H1 (cell line): ENCODE measurements around the gene STARD8.

Source experiments
- CTCF ChIP-seq, 3 experiments: IDR thresholded peaks; 1 replicate in 2 of 3; 2 replicates in 1 of 3; pipeline versions ENCODE4 v1.5.1 to v1.6.1; 2011; ENCODE audit warnings: low read length in 3 of 3, mild to moderate bottlenecking in 3 of 3, inconsistent platforms in 2 of 3, low read depth in 1 of 3, moderate library complexity in 1 of 3; ENCODE audit not compliant: insufficient read depth in 1 of 3; ENCODE audit errors: control extremely low read depth in 1 of 3
- HDAC6 ChIP-seq: IDR thresholded peaks from one replicate; pipeline ENCODE4 v1.7.1; 2012; ENCODE audit warnings: low read depth, mild to moderate bottlenecking, inconsistent platforms, low read length, moderate library complexity
- POLR2A ChIP-seq, 2 experiments: IDR thresholded peaks; 1 replicate in 1 of 2; 2 replicates in 1 of 2; pipeline ENCODE4 v1.6.1; 2011; ENCODE audit warnings: low read depth in 2 of 2, low read length in 2 of 2, mild to moderate bottlenecking in 2 of 2; ENCODE audit errors: control extremely low read depth in 1 of 2

DNA sequence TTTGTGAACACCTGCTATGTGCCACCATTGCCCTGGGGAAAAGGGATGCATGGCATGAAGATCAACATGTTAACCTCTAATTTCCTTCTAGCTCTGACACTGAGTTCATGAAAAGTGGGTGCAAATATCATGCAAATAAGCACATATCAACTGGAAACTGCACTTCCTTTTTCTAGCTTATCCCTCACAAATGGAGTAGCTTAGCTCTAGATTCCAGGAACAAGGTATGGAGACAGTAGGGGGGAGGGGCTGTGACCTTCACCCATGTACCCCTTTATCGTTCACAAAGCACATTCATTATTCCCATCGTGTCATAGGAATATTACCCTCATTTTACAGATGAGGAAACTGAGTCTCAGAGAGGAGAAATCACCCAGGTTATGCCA lies 37.4 kb downstream of the STARD8 start:
- TF ChIP-seq POLR2A (IDR thresholded peaks at IDR 0.05; ENCODE audit: control extremely low read depth in 1 of 2, low read depth in 2 of 2, low read length in 2 of 2) (no peak), HDAC6 (no peak), CTCF (IDR thresholded peaks at IDR 0.05; ENCODE audit: control extremely low read depth in 1 of 3, insufficient read depth in 1 of 3, low read depth in 1 of 3, low read length in 3 of 3) (no peak)
